Caco-2 (cell line): ENCODE measurements around the gene C16orf95. TPM values are rescaled to one million over a fixed set of nuclear protein-coding genes. Genes with fewer than 3 reads are reported as not detected.

ENCODE experiments used
- BruUV-seq: library from RNA; stranded (reverse); fragments of 400-500 nt; replicated peaks from 2 replicates; lab custom pipeline; 2021; lab: Mats Ljungman, UMichigan
- CTCF ChIA-PET: fragments of 300-600 bp; sonication (Branson Sonifier 250); formaldehyde crosslinking; loops from one replicate; lab custom pipeline; 2022; ENCODE audit warnings: antibody characterized with exemption; lab: Charles Lee
- POLR2A ChIA-PET: fragments of 300-600 bp; sonication (Branson Sonifier 250); formaldehyde crosslinking; loops from one replicate; lab custom pipeline; 2022; ENCODE audit warnings: antibody characterized with exemption; lab: Charles Lee
- DNase-seq, 2 experiments: peaks; one replicate each; pipeline versions ENCODE4 v3.0.0 to v3.0.0-alpha.2; 2020 to 2022
- H3K27me3 ChIP-seq: replicated peaks from 2 replicates; pipeline ENCODE4 v1.6.0; 2011; ENCODE audit warnings: low read length; ENCODE audit not compliant: control insufficient read depth, insufficient read depth
- H3K36me3 ChIP-seq: 2 replicates; pipeline ENCODE4 v1.5.1; 2011; ENCODE audit warnings: low read length; ENCODE audit not compliant: control insufficient read depth, insufficient read depth
- H3K4me1 ChIP-seq: fragments of 250-450 bp; sonication (Bioruptor Pico); 2 replicates; pipeline ENCODE4 v1.5.1; 2020; ENCODE audit warnings: mild to moderate bottlenecking
- H3K4me3 ChIP-seq: 2 replicates; pipeline ENCODE4 v1.5.1; 2011; ENCODE audit warnings: low read depth, mild to moderate bottlenecking, control low read depth, low read length
- H3K9me3 ChIP-seq: fragments of 250-450 bp; sonication (Bioruptor Pico); 2 replicates; pipeline ENCODE4 v1.5.1; 2020; ENCODE audit warnings: mild to moderate bottlenecking, moderate library complexity
- H3K27ac Mint-ChIP-seq: one replicate; pipeline ENCODE4 v1.8.0; 2022; ENCODE audit warnings: mixed read lengths; ENCODE audit not compliant: unreplicated experiment
- H3K27me3 Mint-ChIP-seq: one replicate; pipeline ENCODE4 v1.8.0; 2022; ENCODE audit warnings: mixed read lengths; ENCODE audit not compliant: insufficient read depth, unreplicated experiment
- H3K36me3 Mint-ChIP-seq: one replicate; pipeline ENCODE4 v1.8.0; 2022; ENCODE audit warnings: mild to moderate bottlenecking, mixed read lengths; ENCODE audit not compliant: insufficient read depth, unreplicated experiment
- H3K4me1 Mint-ChIP-seq: one replicate; pipeline ENCODE4 v1.8.0; 2022; ENCODE audit warnings: low read depth, mixed read lengths; ENCODE audit not compliant: unreplicated experiment
- H3K4me3 Mint-ChIP-seq: one replicate; pipeline ENCODE4 v1.8.0; 2022; ENCODE audit warnings: mild to moderate bottlenecking, moderate library complexity, mixed read lengths; ENCODE audit not compliant: unreplicated experiment
- H3K9me3 Mint-ChIP-seq: one replicate; pipeline ENCODE4 v1.8.0; 2022; ENCODE audit warnings: mixed read lengths; ENCODE audit not compliant: unreplicated experiment
- intact Hi-C: fragments of 100-400 bp; cut with micrococcal nuclease; formaldehyde crosslinking; loops from one replicate; pipeline ENCODE4 v1.10.0; 2022; ENCODE audit not compliant: unreplicated experiment
- total RNA-seq: library from RNA; stranded (reverse); gene quantifications from 2 replicates; pipeline ENCODE4 v1.2.3, GENCODE V29; 2022
- TF ChIP-seq, protein P1 (sequence below), 2 experiments: fragments of 200-600 bp in 1 of 2; IDR thresholded peaks; 1 replicate in 1 of 2; 2 replicates in 1 of 2; pipeline versions ENCODE4 v1.5.1 to v1.8.0; 2011 to 2022; ENCODE audit warnings: antibody characterized with exemption in 1 of 2, control low read depth in 1 of 2, inconsistent platforms in 1 of 2, low read depth in 1 of 2, low read length in 1 of 2, mild to moderate bottlenecking in 1 of 2, moderate library complexity in 1 of 2; ENCODE audit not compliant: insufficient read depth in 1 of 2, severe bottlenecking in 1 of 2, unreplicated experiment in 1 of 2

C16orf95 gene
- total RNA-seq, 1 experiment from 2014 or later: 4.4 TPM

DNA sequence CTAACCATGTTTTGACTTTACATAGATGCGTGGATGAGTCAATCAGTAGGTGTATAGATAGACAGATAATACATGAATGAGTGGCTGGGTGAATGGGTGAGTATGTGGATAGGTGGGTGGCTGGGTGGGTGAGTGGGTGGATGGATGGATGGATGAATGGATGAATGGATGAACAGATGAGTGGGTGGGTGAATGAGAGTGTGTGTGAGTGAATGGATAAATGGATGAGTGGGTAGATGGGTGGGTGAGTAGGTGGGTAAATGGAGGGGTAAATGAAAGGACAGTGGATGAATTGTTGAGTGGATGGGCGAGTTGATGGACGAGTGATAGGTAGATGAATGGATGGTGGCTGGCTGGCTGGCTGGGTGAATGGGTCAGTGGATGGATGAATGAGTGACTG, 23.2 kb downstream of the C16orf95 start:
- H3K36me3 ChIP-seq: no peaks in the 10 kb centered on the region
- no peak for DNase-seq
- BruUV-seq: no TSS peak
- intact Hi-C loops: no loop called here
- ChIA-PET POLR2A (no interaction called here), CTCF (no interaction called here)
- H3K9me3 ChIP-seq: 0 out of 2 replicates have a peak, but pooled peaks cover 7% of the 10 kb centered on the region
- no peak overlapping the region for H3K4me3 Mint-ChIP-seq
- H3K27me3 Mint-ChIP-seq: no peaks in the 10 kb centered on the region
- peaks cover 8% of the 10 kb centered on the region; the same call in 1 of the 2 replicates for H3K4me1 ChIP-seq
- no peaks in the 10 kb centered on the region for H3K36me3 Mint-ChIP-seq
- no peak overlapping the region for H3K27ac Mint-ChIP-seq
- TF ChIP-seq, protein P1, sequence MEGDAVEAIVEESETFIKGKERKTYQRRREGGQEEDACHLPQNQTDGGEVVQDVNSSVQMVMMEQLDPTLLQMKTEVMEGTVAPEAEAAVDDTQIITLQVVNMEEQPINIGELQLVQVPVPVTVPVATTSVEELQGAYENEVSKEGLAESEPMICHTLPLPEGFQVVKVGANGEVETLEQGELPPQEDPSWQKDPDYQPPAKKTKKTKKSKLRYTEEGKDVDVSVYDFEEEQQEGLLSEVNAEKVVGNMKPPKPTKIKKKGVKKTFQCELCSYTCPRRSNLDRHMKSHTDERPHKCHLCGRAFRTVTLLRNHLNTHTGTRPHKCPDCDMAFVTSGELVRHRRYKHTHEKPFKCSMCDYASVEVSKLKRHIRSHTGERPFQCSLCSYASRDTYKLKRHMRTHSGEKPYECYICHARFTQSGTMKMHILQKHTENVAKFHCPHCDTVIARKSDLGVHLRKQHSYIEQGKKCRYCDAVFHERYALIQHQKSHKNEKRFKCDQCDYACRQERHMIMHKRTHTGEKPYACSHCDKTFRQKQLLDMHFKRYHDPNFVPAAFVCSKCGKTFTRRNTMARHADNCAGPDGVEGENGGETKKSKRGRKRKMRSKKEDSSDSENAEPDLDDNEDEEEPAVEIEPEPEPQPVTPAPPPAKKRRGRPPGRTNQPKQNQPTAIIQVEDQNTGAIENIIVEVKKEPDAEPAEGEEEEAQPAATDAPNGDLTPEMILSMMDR (IDR thresholded peaks at IDR 0.05; ENCODE audit: insufficient read depth in 1 of 2, low read depth in 1 of 2, low read length in 1 of 2, severe bottlenecking in 1 of 2, unreplicated experiment in 1 of 2): no peak
- no peak overlapping the region for H3K4me3 ChIP-seq
- no peaks in the 10 kb centered on the region for H3K27me3 ChIP-seq
- H3K9me3 Mint-ChIP-seq: peaks cover 10% of the 10 kb centered on the region
- no peaks in the 10 kb centered on the region for H3K4me1 Mint-ChIP-seq

DNA sequence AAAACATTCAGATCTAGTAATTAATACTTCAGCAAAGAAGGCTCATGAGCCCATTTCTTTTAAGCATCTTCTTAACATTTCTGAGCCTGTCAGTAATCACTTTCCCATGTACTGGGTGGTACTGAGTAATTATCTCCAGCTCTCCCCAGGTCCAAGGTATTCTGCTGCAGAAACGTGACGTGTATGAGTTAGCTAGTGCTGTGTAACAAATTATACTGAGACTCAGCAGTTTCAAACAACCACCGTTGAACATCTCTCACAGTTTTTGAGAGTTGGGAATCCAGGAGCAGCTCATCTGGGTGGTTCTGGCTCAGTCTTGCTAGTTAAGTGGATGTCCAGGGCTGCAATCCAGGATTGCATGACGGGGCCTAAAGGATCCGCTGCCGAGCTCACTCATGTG, 25.2 kb downstream of the C16orf95 start:
- Histone ChIP-seq H3K4me1 (peaks cover 8% of the 10 kb centered on the region; the same call in 1 of the 2 replicates), H3K36me3 (no peaks in the 10 kb centered on the region), H3K4me3 (no peak overlapping the region), H3K27me3 (no peaks in the 10 kb centered on the region), H3K9me3 (0 out of 2 replicates have a peak, but pooled peaks cover 13% of the 10 kb centered on the region)
- CTCF ChIA-PET: no interaction called here
- no peaks in the 10 kb centered on the region for H3K4me1 Mint-ChIP-seq
- no peak overlapping the region for H3K4me3 Mint-ChIP-seq
- no peaks in the 10 kb centered on the region for H3K36me3 Mint-ChIP-seq
- intact Hi-C loops: no loop called here
- H3K27ac Mint-ChIP-seq: no peak overlapping the region
- H3K9me3 Mint-ChIP-seq: peaks cover 20% of the 10 kb centered on the region
- TF ChIP-seq, protein P1 (IDR thresholded peaks at IDR 0.05; ENCODE audit: insufficient read depth in 1 of 2, low read depth in 1 of 2, low read length in 1 of 2, severe bottlenecking in 1 of 2, unreplicated experiment in 1 of 2): no peak
- POLR2A ChIA-PET: no interaction called here
- no peak for DNase-seq
- no TSS peak for BruUV-seq
- H3K27me3 Mint-ChIP-seq: peaks cover 3% of the 10 kb centered on the region

DNA sequence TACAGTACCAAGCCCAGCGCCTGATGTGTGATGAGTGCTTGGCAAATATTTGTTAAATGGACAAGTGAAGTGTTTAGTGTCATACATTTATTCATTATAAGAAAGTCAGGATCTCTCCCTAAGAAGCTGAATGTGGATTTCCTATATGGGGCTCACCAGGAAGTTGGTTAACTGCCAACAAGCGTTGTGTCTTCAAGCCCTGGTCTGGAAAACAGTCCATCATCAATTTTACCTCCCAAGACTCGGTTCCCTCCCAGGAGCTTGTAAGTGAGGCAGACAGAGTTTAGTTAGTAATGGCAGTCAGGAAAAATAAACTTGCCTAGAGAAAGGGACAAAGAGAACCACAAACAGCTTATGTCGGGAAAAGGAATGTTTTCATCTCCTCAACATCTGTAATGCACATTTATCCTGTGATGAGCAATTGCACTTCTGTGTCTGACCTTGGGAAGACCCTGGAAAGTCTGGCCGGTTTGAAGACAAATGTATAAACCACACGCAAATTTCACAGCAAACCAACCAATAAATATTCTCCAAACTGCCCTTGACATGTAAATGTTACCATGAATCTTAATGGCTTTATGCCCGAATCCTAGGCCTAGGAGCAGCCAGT, 28.3 kb downstream of the C16orf95 start:
- no TSS peak for BruUV-seq
- Histone ChIP-seq H3K36me3 (no peaks in the 10 kb centered on the region), H3K27me3 (no peaks in the 10 kb centered on the region), H3K4me1 (no peaks in the 10 kb centered on the region), H3K9me3 (0 out of 2 replicates have a peak, but pooled peaks cover 13% of the 10 kb centered on the region), H3K4me3 (no peak overlapping the region)
- Mint-ChIP-seq H3K4me3 (no peak overlapping the region), H3K27me3 (peaks cover 10% of the 10 kb centered on the region), H3K9me3 (peaks cover 25% of the 10 kb centered on the region), H3K27ac (no peak overlapping the region), H3K4me1 (no peaks in the 10 kb centered on the region), H3K36me3 (no peaks in the 10 kb centered on the region)
- intact Hi-C loops: no loop called here
- TF ChIP-seq, protein P1 (IDR thresholded peaks at IDR 0.05; ENCODE audit: insufficient read depth in 1 of 2, low read depth in 1 of 2, low read length in 1 of 2, severe bottlenecking in 1 of 2, unreplicated experiment in 1 of 2): no peak
- ChIA-PET POLR2A (no interaction called here), CTCF (no interaction called here)
- no peak for DNase-seq
